HepG2 (cell line): Measurements from ENCODE around the gene KCNQ2. TPM values are rescaled to one million over a fixed set of nuclear protein-coding genes. Genes with fewer than 3 reads are reported as not detected.

Experiments
- ARID4A ChIP-seq: sonication (generic); formaldehyde crosslinking; IDR thresholded peaks from 2 replicates; pipeline ENCODE4 v1.5.0; 2020; ENCODE audit warnings: mild to moderate bottlenecking, missing genetic modification reagents, borderline replicate concordance
- ATRX ChIP-seq: sonication (generic); formaldehyde crosslinking; IDR thresholded peaks from 2 replicates; pipeline ENCODE4 v1.4.0; 2020; ENCODE audit warnings: missing genetic modification reagents, borderline replicate concordance
- ELK4 ChIP-seq: sonication (generic); formaldehyde crosslinking; IDR thresholded peaks from 2 replicates; pipeline ENCODE4 v1.9.0; 2021; ENCODE audit warnings: missing genetic modification reagents, borderline replicate concordance
- HOXA9 ChIP-seq: sonication (generic); formaldehyde crosslinking; IDR thresholded peaks from 2 replicates; pipeline ENCODE4 v1.8.1; 2022; ENCODE audit warnings: missing genetic modification reagents, mild to moderate bottlenecking, moderate library complexity, borderline replicate concordance
- MAX ChIP-seq: IDR thresholded peaks from 2 replicates; pipeline ENCODE4 v1.6.1; 2012; ENCODE audit warnings: inconsistent platforms
- MAZ ChIP-seq, 2 experiments: sonication (generic) in 1 of 2; formaldehyde crosslinking in 1 of 2; IDR thresholded peaks; 2 replicates each; pipeline versions ENCODE4 v1.5.0 to v1.6.1; 2012 to 2020; ENCODE audit warnings: low read depth in 2 of 2, mild to moderate bottlenecking in 2 of 2, borderline replicate concordance in 1 of 2, improper control_type of control experiment in 1 of 2, low read length in 1 of 2, missing genetic modification reagents in 1 of 2, moderate library complexity in 1 of 2
- PAXIP1 ChIP-seq: sonication (generic); formaldehyde crosslinking; conservative IDR thresholded peaks from 2 replicates; pipeline ENCODE4 v1.4.0; 2020; ENCODE audit warnings: mild to moderate bottlenecking, missing genetic modification reagents, moderate library complexity
- TBX2 ChIP-seq: sonication (generic); formaldehyde crosslinking; IDR thresholded peaks from 2 replicates; pipeline ENCODE4 v1.5.0; 2020; ENCODE audit warnings: missing genetic modification reagents, mild to moderate bottlenecking, borderline replicate concordance
- YEATS4 ChIP-seq: sonication (generic); formaldehyde crosslinking; IDR thresholded peaks from 2 replicates; pipeline ENCODE4 v1.4.0; 2020; ENCODE audit warnings: missing genetic modification reagents, borderline replicate concordance
- ZIK1 ChIP-seq: sonication (generic); formaldehyde crosslinking; IDR thresholded peaks from 2 replicates; pipeline ENCODE4 v1.5.0; 2020; ENCODE audit warnings: mild to moderate bottlenecking, low read depth, missing genetic modification reagents, borderline replicate concordance
- ZNF543 ChIP-seq: sonication (generic); formaldehyde crosslinking; IDR thresholded peaks from 2 replicates; pipeline ENCODE4 v1.4.0; 2020; ENCODE audit warnings: mild to moderate bottlenecking, missing genetic modification reagents
- ZNF564 ChIP-seq: sonication (generic); formaldehyde crosslinking; IDR thresholded peaks from 2 replicates; pipeline ENCODE4 v1.8.1; 2023; ENCODE audit warnings: mild to moderate bottlenecking, missing genetic modification reagents
- ZNF761 ChIP-seq: sonication (generic); formaldehyde crosslinking; conservative IDR thresholded peaks from 2 replicates; pipeline ENCODE4 v1.4.0; 2020; ENCODE audit warnings: mild to moderate bottlenecking, missing genetic modification reagents
- polyA plus RNA-seq, 8 experiments: library from polyadenylated mRNA; depleted of rRNA in 3 of 8; stranded (reverse) in 7 of 8; unstranded in 1 of 8; fragments of >200 nt; fragmentation: Illumina TruSeq in 4 of 8; extraction: Trizol in 4 of 8; gene quantifications; 2 replicates each; pipeline versions ENCODE4 v1.2.1 to v1.2.3, GENCODE V29; 2011 to 2016; ENCODE audit warnings: low read depth in 4 of 8, missing spikeins in 1 of 8, mixed read lengths in 1 of 8; ENCODE audit not compliant: insufficient read depth in 1 of 8
- total RNA-seq, 5 experiments: library from RNA; depleted of rRNA; stranded (reverse); fragments of >200 nt; fragmentation: Illumina TruSeq; extraction: Trizol; gene quantifications; 2 replicates each; pipeline ENCODE4 v1.2.3, GENCODE V29; 2016; ENCODE audit warnings: low read depth in 1 of 5

Gene KCNQ2
- total and polyA plus RNA-seq, 2 of the 13 experiments (the other 11 are each of a cell fraction or from before 2014, with no cell fraction given) = not detected

- TF ChIP-seq PAXIP1 (CRISPR knock-in tag) (peak; percentile 84), ELK4 (CRISPR knock-in tag) (no peak), ZNF543 (CRISPR knock-in tag) (peak; percentile 39; the same call in 1 of the 2 replicates), TBX2 (peak; percentile 29; the same call in 1 of the 2 replicates), MAX (peak; percentile 48; the same call in 1 of the 2 replicates), ARID4A (CRISPR knock-in tag) (peak; percentile 37; the same call in 1 of the 2 replicates), HOXA9 (CRISPR knock-in tag) (0 out of 2 replicates have a peak, but pooled peaks have one; percentile 27), MAZ (IDR thresholded peaks at IDR 0.05; ENCODE audit: borderline replicate concordance, low read depth, low read length) (no peak), MAZ (CRISPR knock-in tag; IDR thresholded peaks at IDR 0.05; ENCODE audit: low read depth) (peak; percentile 91), YEATS4 (CRISPR knock-in tag) (peak; percentile 32; the same call in 1 of the 2 replicates), ZIK1 (CRISPR knock-in tag) (no peak), ZNF564 (CRISPR knock-in tag) (peak; percentile 70; the same call in 1 of the 2 replicates), ZNF761 (CRISPR knock-in tag) (no peak), ATRX (CRISPR knock-in tag) (no peak)
These were observed 109.2 kb downstream of the KCNQ2 start (continued) for GRCh38 chr20:63363013-63363957.
